Fibroblast of villous mesenchyme (primary cell): ENCODE measurements around the gene HENMT1. TPM values are rescaled to one million over a fixed set of nuclear protein-coding genes. Genes with fewer than 3 reads are reported as not detected.

ENCODE experiments used
- DNase-seq: peaks from one replicate; pipeline ENCODE4 v3.0.0-alpha.2; 2010; ENCODE audit warnings: low read depth
- H3K4me3 ChIP-seq: 2 replicates; pipeline ENCODE4 v1.5.1; 2011; ENCODE audit warnings: low read depth, mild to moderate bottlenecking, low read length
- total RNA-seq: library from RNA; depleted of rRNA; stranded (reverse); fragments of >200 nt; gene quantifications from 2 replicates; pipeline ENCODE4 v1.2.3, GENCODE V29; 2012
- TF ChIP-seq, protein P1 (sequence below): IDR thresholded peaks from 2 replicates; pipeline ENCODE4 v1.5.1; 2012; ENCODE audit warnings: low read depth, mild to moderate bottlenecking, low read length; ENCODE audit not compliant: insufficient read depth

HENMT1 gene
- total RNA-seq, 1 donor, result 6.0 TPM

DNA sequence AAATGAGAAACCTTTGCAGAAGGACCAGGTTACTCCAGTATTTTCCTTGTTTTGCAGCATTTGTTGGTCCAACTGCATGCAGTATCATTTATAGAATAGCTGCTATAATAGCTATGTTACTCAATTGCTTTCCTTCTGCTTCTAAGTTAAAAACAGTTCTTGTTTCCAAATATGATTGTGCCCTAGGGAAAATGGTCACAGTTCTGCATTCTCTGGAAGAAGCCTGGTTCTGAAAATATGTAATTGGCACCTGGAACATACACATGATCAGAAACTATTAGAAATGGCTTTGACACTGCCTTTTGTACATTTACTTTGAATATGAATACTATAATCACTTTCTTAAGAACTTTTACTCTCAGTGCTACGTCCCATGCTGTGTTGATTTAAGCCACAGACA is 33.6 kb downstream of the HENMT1 start:
- TF ChIP-seq, protein P1, sequence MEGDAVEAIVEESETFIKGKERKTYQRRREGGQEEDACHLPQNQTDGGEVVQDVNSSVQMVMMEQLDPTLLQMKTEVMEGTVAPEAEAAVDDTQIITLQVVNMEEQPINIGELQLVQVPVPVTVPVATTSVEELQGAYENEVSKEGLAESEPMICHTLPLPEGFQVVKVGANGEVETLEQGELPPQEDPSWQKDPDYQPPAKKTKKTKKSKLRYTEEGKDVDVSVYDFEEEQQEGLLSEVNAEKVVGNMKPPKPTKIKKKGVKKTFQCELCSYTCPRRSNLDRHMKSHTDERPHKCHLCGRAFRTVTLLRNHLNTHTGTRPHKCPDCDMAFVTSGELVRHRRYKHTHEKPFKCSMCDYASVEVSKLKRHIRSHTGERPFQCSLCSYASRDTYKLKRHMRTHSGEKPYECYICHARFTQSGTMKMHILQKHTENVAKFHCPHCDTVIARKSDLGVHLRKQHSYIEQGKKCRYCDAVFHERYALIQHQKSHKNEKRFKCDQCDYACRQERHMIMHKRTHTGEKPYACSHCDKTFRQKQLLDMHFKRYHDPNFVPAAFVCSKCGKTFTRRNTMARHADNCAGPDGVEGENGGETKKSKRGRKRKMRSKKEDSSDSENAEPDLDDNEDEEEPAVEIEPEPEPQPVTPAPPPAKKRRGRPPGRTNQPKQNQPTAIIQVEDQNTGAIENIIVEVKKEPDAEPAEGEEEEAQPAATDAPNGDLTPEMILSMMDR, result no peak
- DNase-seq, result no peak
- H3K4me3 ChIP-seq, result no peak overlapping the region

DNA sequence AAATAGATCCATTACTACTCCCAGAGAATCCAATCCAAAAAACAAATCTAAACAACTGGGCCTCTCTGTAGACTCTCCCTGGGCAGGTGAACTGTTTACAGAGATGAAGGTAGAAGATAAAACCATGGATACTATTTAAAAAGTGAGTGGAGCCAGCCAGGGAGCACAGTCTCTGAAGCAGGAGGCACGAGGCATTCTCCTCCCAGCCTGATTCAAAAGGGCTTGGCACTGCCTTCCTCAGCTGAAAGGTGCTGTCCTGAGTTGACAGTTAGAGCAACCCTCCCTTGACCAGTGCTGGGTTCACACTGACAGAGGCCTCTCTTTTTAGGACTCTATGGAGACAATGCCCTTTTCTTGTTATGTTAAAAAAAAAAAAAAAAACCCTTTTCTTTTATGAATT is 36.8 kb downstream of the HENMT1 start:
- TF ChIP-seq, protein P1, result no peak
- DNase-seq, result no peak
- no peak overlapping the region for H3K4me3 ChIP-seq

DNA sequence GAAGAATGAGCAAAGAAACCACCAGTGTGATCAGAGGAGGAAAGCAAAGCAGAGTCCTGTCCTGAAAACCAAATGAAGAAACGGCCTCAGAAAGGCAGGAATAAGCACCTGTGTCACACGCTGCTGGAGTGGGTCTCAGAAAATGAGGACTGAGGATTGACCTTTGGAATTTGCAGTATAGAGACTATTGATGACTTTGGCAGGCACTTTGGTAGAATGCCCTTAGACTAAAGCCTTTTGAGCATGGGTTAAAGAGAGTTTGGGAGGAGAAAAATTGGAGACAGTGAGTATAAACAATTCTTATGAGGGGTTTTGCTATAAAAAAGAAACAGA is 43.2 kb downstream of the HENMT1 start:
- no peak overlapping the region for H3K4me3 ChIP-seq
- TF ChIP-seq, protein P1, result no peak
- no peak for DNase-seq

DNA sequence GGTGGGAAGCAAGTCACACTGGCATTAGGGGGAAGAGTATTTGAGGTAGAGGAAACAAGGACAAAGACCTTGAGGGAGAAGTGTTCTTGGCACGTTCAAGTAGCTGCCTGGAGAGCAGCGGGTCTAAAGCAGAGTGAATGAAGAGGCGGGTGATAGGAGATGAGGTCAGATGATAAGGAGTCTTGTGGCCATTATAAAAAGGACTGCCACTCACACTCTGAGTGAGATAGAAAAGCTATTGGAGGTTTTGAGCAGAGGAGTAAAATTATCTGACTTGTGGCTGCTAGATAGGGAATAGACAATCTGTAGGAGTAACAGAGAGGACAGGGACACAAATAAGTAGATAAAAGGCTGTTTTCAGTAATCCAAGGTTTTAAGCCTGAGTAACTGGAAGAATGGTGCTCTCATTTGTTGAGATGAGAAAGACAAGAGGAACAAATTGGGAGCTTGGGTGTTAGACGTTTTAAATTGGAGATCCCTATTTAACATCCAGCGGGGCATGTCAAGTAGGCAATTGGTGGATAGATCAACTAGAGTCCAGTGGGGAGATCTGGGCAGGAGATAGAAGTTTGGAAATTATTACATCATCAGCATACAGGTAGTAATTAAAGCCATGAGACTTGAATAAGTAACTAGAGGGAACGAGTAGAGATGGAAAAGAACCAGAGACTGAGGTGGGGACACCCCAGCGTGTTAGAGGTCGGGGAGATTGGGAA is 43.7 kb downstream of the HENMT1 start:
- TF ChIP-seq, protein P1, result no peak
- DNase-seq, result no peak
- H3K4me3 ChIP-seq, result no peak overlapping the region

DNA sequence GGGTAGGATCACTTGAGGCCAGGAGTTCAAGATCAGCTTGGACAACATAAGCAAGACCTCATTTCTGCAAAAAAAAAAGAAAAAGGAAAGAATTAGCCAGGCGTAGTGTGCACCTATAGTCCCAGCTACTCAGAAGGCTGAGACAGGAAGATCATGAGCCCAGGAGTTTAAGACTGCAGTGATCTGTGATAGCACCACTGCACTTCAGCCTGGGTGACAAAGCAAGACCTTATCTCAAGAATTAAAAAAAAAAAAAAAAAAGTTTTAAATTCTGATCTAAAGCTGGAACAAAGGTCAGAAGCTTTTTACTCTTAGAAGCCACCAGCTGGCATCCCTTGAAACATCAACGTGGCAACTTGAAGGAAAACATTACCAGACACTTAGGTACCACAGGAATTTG is 45.3 kb downstream of the HENMT1 start:
- no peak overlapping the region for H3K4me3 ChIP-seq
- TF ChIP-seq, protein P1, result no peak
- no peak for DNase-seq

DNA sequence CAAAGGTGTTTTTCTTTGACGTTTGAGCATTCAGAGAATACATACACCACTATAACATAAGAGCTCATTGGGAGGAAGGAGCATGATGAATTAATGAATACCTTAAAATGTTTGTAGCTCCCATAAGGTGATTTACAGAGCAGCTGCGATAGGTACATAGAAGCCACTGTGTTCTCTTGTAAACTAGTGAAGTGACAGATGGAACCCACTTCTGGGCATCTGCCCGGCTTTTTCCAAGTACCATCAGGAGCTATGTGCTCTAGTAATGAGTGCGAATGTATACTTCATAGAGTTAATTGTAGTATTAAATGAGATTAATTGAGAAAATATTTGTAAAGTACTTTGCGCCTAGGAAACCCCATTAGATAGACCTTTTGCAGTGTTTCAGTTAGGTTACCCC is 48.4 kb downstream of the HENMT1 start:
- no peak overlapping the region for H3K4me3 ChIP-seq
- TF ChIP-seq, protein P1, result no peak
- DNase-seq, result no peak

DNA sequence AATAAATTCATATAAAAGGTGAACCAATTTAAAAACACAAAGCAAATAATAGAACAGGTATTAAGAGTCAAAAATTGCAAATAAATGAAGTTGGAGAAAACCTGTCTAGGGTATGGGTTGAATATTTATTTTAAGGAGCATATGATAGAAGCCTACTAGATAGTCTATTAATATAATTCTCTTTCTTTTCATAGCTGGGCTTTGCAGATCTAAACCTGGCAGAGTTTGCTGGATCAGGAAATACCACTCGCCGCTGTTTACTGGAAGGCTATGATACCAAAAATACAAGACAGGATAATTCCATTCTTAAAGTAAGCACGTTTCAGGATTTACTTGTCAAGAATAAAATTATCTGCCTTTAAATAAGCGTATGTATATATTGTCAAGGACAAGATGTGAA is 48.9 kb downstream of the HENMT1 start:
- no peak for DNase-seq
- TF ChIP-seq, protein P1, result no peak
- no peak overlapping the region for H3K4me3 ChIP-seq
